ENCODE results near the gene MISP. TPM values are rescaled to one million over a fixed set of nuclear protein-coding genes. Genes with fewer than 3 reads are reported as not detected.

The MISP gene
- total and polyA plus RNA-seq, 2 of the 13 experiments (the other 11 are each of a cell fraction or from before 2014, with no cell fraction given), result 0.67 to 1.3 TPM

DNA sequence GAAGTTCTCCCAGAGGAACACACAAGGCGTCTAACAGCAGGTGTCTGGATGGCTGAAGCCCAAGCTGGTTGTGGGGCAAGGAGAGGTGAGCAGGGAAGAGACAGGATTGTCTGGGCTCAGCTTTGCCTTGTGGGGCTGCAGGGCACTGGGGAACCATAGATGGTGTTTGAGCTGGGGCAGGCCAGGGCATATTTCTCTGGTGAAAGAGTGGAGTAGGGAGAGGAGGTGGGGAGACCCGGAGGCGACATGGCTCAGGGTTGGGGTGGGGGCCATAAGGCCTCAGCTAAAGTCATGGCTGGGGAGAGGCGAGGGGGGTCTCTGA is 47.6 kb upstream of the MISP start (continued):
- TF ChIP-seq ZNF430 (CRISPR knock-in tag; IDR thresholded peaks at IDR 0.05), result peak; percentile 58; the same call in 1 of the 2 replicates
- TF ChIP-seq ZNF550 (CRISPR knock-in tag; IDR thresholded peaks at IDR 0.05; ENCODE audit: borderline replicate concordance), result 0 out of 2 replicates have a peak, but pooled peaks have one; percentile 10
- TF ChIP-seq CCAR2 (optimal IDR thresholded peaks at IDR 0.05; ENCODE audit: low read depth, low read length), result no peak
- TF ChIP-seq, protein P1, sequence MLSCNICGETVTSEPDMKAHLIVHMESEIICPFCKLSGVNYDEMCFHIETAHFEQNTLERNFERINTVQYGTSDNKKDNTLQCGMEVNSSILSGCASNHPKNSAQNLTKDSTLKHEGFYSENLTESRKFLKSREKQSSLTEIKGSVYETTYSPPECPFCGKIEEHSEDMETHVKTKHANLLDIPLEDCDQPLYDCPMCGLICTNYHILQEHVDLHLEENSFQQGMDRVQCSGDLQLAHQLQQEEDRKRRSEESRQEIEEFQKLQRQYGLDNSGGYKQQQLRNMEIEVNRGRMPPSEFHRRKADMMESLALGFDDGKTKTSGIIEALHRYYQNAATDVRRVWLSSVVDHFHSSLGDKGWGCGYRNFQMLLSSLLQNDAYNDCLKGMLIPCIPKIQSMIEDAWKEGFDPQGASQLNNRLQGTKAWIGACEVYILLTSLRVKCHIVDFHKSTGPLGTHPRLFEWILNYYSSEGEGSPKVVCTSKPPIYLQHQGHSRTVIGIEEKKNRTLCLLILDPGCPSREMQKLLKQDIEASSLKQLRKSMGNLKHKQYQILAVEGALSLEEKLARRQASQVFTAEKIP (CRISPR knock-in tag; IDR thresholded peaks at IDR 0.05; ENCODE audit: borderline replicate concordance), result no peak
- TF ChIP-seq, protein P2, sequence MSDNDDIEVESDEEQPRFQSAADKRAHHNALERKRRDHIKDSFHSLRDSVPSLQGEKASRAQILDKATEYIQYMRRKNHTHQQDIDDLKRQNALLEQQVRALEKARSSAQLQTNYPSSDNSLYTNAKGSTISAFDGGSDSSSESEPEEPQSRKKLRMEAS (IDR thresholded peaks at IDR 0.05), result 0 out of 2 replicates have a peak, but pooled peaks have one; percentile 16

DNA sequence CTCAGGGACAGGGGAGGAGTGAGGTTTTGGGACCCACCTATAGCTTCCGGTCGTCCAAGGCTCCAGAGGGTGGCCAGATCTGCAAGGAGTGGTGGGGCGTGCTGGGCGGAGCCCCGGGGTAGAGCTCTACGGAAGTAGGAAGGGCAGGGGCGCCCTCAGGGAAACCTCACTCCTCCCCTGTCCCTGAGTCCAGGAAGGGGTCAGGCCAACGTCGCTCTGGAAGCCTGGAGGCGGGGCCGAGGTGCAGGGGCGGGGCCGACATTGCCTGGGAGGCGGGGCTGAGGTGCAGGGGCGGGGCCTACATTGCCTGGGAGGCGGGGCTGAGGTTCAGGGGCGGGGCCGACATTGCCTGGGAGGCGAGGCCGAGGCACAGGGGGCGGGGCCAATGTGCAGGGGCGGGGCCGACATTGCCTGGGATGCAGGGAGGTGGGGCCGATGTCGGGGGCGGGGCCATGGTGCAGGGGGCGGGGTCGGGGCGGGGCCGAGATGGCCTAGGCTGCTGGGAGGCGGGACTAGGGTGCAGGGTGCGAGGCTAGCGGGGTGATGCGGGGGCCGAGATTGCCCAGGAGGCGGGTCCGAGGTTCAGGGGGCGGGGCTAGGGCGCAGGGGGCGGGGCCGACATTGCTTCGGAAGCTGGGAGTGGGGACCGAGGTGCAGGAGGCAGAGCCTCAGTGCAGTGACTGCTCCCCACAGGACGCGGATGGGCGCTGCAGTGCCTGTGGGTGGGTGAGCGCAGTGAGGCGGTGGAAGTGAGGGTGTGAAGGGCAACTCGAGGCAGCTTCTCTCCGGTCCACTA is 47.1 kb upstream of the MISP start:
- no peaks in the 10 kb centered on the region for H3K79me2 ChIP-seq (ENCODE audit: insufficient read depth, low read length)
- no peaks in the 10 kb centered on the region; a peak in 1 of 5 replicates for H3K27me3 ChIP-seq (ENCODE audit: control insufficient read depth in 1 of 2, insufficient read depth in 2 of 2, low read length in 2 of 2)
- peak overlapping the region; percentile 72 to 83 (median 76) for H3K4me3 ChIP-seq (replicated peaks in 1 of 3; ENCODE audit: insufficient read depth in 1 of 3, low read depth in 2 of 3, low read length in 3 of 3)
- H2AFZ ChIP-seq (ENCODE audit: low read length), result no peak overlapping the region
- in situ Hi-C loops (cut with HindIII; ENCODE audit: extremely low pct_ligation_motif_present, low pct_unique_long_range_greater_than_20kb) (no loop called here), intact Hi-C loops (cut with micrococcal nuclease; ENCODE audit: unreplicated experiment) (no loop called here)
- peak; percentile 90 for DNase-seq (ENCODE audit: low spot score)
- CTCF ChIA-PET (ENCODE audit: low intra/inter-chr PET ratio, low total read pairs), result no interaction called here
- WGBS (ENCODE audit: low lambda C conversion rate), result 5% methylated on average over 24 of the region's 50 CpGs
- H3K4me1 ChIP-seq (ENCODE audit: insufficient read depth, low read length), result peaks cover 45% of the 10 kb centered on the region
- peak overlapping the region; percentile 99 for H3K4me2 ChIP-seq (ENCODE audit: low read depth, low read length)
- no peaks in the 10 kb centered on the region for H3K9me3 ChIP-seq (ENCODE audit: low read length)
- no peaks in the 10 kb centered on the region for H3K36me3 ChIP-seq (replicated peaks in 1 of 2; ENCODE audit: control insufficient read depth in 1 of 2, insufficient read depth in 2 of 2, low read length in 2 of 2)
- H3K27ac ChIP-seq (ENCODE audit: extremely low read length, insufficient read depth, low read length), result peak overlapping the region; percentile 69
- BruUV-seq (replicated peaks), result no TSS peak
- H4K20me1 ChIP-seq (ENCODE audit: insufficient read depth, low read length), result no peaks in the 10 kb centered on the region
- FAIRE-seq, result peak; percentile 34
- POLR2A ChIA-PET, result interaction anchor here (0.5 to 3.6 kb wide), 26 partner anchors 9 to 315 kb away, joined by 3 to 56 read pairs (median 6); partner anchors contain the start of genes BSG, CDC34, FSTL3 and PRSS57
- ATAC-seq, result peak; percentile 91
- H3K9ac ChIP-seq (ENCODE audit: insufficient read depth, low read depth, low read length), result peak overlapping the region; percentile 70
- TF ChIP-seq, protein P3, sequence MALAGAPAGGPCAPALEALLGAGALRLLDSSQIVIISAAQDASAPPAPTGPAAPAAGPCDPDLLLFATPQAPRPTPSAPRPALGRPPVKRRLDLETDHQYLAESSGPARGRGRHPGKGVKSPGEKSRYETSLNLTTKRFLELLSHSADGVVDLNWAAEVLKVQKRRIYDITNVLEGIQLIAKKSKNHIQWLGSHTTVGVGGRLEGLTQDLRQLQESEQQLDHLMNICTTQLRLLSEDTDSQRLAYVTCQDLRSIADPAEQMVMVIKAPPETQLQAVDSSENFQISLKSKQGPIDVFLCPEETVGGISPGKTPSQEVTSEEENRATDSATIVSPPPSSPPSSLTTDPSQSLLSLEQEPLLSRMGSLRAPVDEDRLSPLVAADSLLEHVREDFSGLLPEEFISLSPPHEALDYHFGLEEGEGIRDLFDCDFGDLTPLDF (CRISPR knock-in tag; IDR thresholded peaks at IDR 0.05), result no peak
- TF ChIP-seq ZNF331 (CRISPR knock-in tag; IDR thresholded peaks at IDR 0.05) (peak; percentile 22; the same call in 1 of the 2 replicates), ZBTB1 (CRISPR knock-in tag; IDR thresholded peaks at IDR 0.05; ENCODE audit: borderline replicate concordance) (no peak), NR1H2 (CRISPR knock-in tag; IDR thresholded peaks at IDR 0.05; ENCODE audit: borderline replicate concordance, low read depth) (peak; percentile 70; the same call in 1 of the 2 replicates), NCOA2 (CRISPR knock-in tag; IDR thresholded peaks at IDR 0.05) (0 out of 2 replicates have a peak, but pooled peaks have one; percentile 24), POLR2AphosphoS5 (IDR thresholded peaks at IDR 0.05; ENCODE audit: low read depth, low read length) (peak; percentile 94), ZNF138 (CRISPR knock-in tag; IDR thresholded peaks at IDR 0.05; ENCODE audit: low read depth) (no peak), SAP130 (CRISPR knock-in tag; IDR thresholded peaks at IDR 0.05; ENCODE audit: low read depth) (peak; percentile 65)
- TF ChIP-seq, protein P4, sequence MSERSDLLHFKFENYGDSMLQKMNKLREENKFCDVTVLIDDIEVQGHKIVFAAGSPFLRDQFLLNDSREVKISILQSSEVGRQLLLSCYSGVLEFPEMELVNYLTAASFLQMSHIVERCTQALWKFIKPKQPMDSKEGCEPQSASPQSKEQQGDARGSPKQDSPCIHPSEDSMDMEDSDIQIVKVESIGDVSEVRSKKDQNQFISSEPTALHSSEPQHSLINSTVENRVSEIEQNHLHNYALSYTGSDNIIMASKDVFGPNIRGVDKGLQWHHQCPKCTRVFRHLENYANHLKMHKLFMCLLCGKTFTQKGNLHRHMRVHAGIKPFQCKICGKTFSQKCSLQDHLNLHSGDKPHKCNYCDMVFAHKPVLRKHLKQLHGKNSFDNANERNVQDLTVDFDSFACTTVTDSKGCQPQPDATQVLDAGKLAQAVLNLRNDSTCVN (CRISPR knock-in tag; IDR thresholded peaks at IDR 0.05; ENCODE audit: borderline replicate concordance), result 0 out of 2 replicates have a peak, but pooled peaks have one; percentile 21
- TF ChIP-seq, protein P5, sequence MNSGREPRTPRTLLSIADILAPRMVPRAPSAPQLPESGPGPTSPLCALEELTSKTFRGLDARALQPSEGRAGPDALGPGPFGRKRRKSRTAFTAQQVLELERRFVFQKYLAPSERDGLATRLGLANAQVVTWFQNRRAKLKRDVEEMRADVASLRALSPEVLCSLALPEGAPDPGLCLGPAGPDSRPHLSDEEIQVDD (CRISPR knock-in tag; IDR thresholded peaks at IDR 0.05; ENCODE audit: borderline replicate concordance), result 0 out of 2 replicates have a peak, but pooled peaks have one; percentile 49
- TF ChIP-seq, protein P6, sequence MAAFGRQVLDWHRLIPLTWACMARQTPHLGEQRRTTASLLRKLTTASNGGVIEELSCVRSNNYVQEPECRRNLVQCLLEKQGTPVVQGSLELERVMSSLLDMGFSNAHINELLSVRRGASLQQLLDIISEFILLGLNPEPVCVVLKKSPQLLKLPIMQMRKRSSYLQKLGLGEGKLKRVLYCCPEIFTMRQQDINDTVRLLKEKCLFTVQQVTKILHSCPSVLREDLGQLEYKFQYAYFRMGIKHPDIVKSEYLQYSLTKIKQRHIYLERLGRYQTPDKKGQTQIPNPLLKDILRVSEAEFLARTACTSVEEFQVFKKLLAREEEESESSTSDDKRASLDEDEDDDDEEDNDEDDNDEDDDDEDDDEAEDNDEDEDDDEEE (CRISPR knock-in tag; IDR thresholded peaks at IDR 0.05), result no peak

All from HepG2 (cell line).